Liver (tissue), 9 donors: ENCODE results near the gene TATDN2. TPM values are rescaled to one million over a fixed set of nuclear protein-coding genes. Genes with fewer than 3 reads are reported as not detected.

Experiments used
- DNase-seq: peaks from one replicate; pipeline ENCODE4 v3.0.0-alpha.2; 2017; ENCODE audit warnings: low spot score
- H3K27ac ChIP-seq, 2 donors: one replicate each; pipeline ENCODE4 v1.7.0; 2013; ENCODE audit warnings: inconsistent platforms in 2 of 2, low read length in 2 of 2, control low read depth in 1 of 2, low read depth in 1 of 2, mild to moderate bottlenecking in 1 of 2
- H3K27me3 ChIP-seq, 4 donors: one replicate each; pipeline versions ENCODE4 v1.6.1 to v1.7.0; 2013; ENCODE audit warnings: low read length in 3 of 4, inconsistent platforms in 1 of 4, mild to moderate bottlenecking in 1 of 4, moderate library complexity in 1 of 4; ENCODE audit not compliant: control insufficient read depth in 4 of 4, insufficient read depth in 4 of 4
- H3K36me3 ChIP-seq, 4 donors: one replicate each; pipeline versions ENCODE4 v1.6.1 to v1.7.0; 2013; ENCODE audit warnings: low read length in 3 of 4, mild to moderate bottlenecking in 3 of 4, low read depth in 1 of 4, moderate library complexity in 1 of 4; ENCODE audit not compliant: control insufficient read depth in 4 of 4, insufficient read depth in 3 of 4
- H3K4me1 ChIP-seq, 4 donors: one replicate each; pipeline versions ENCODE4 v1.6.1 to v1.7.0; 2013; ENCODE audit warnings: low read length in 3 of 4, mild to moderate bottlenecking in 3 of 4, moderate library complexity in 1 of 4; ENCODE audit not compliant: control insufficient read depth in 4 of 4, insufficient read depth in 4 of 4
- H3K4me3 ChIP-seq, 3 donors: one replicate each; pipeline versions ENCODE4 v1.6.1 to v1.7.0; 2013; ENCODE audit warnings: low read length in 3 of 3, control low read depth in 1 of 3, low read depth in 1 of 3, mild to moderate bottlenecking in 1 of 3
- H3K9ac ChIP-seq, 2 donors: one replicate each; pipeline ENCODE4 v1.7.0; 2013; ENCODE audit warnings: low read length in 2 of 2, mild to moderate bottlenecking in 2 of 2, moderate library complexity in 2 of 2, control low read depth in 1 of 2, low read depth in 1 of 2
- H3K9me3 ChIP-seq, 4 donors: one replicate each; pipeline versions ENCODE4 v1.6.1 to v1.7.0; 2013; ENCODE audit warnings: low read length in 3 of 4; ENCODE audit not compliant: control insufficient read depth in 4 of 4
- EGR1 ChIP-seq, 2 donors: IDR thresholded peaks; 2 replicates each; pipeline ENCODE4 v1.6.1; 2016 to 2018; ENCODE audit warnings: antibody characterized with exemption in 2 of 2, low read depth in 2 of 2
- HNF4G ChIP-seq: IDR thresholded peaks from 2 replicates; pipeline ENCODE4 v1.6.1; 2016; ENCODE audit warnings: antibody characterized with exemption
- JUND ChIP-seq, 2 donors: IDR thresholded peaks; 2 replicates each; pipeline ENCODE4 v1.6.1; 2016; ENCODE audit warnings: antibody characterized with exemption in 2 of 2
- REST ChIP-seq: IDR thresholded peaks from 2 replicates; pipeline ENCODE4 v1.6.1; 2016; ENCODE audit warnings: antibody characterized with exemption, mild to moderate bottlenecking
- RXRA ChIP-seq, 2 donors: IDR thresholded peaks; 2 replicates each; pipeline ENCODE4 v1.6.1; 2017 to 2018; ENCODE audit warnings: antibody characterized with exemption in 2 of 2, mild to moderate bottlenecking in 1 of 2
- SP1 ChIP-seq: IDR thresholded peaks from 2 replicates; pipeline ENCODE4 v1.6.1; 2018; ENCODE audit warnings: antibody characterized with exemption, mild to moderate bottlenecking
- ZBTB33 ChIP-seq: IDR thresholded peaks from 2 replicates; pipeline ENCODE4 v1.6.1; 2016; ENCODE audit warnings: antibody characterized with exemption
- WGBS: extraction: QIAGEN DNeasy Blood & Tissue Kit; methylation state at CpG from one replicate; pipeline ENCODE4 v1.1.7; 2013; 5-methylcytosine and 5-hydroxymethylcytosine counted together
- polyA plus RNA-seq, 2 donors: library from polyadenylated mRNA; stranded (reverse) in 1 of 2; unstranded in 1 of 2; fragments of 200-250 nt in 1 of 2; fragments of >200 nt in 1 of 2; fragmentation: Nextera tagmentation in 1 of 2; extraction: Ambion mirVana in 1 of 2; gene quantifications; one replicate each; pipeline versions ENCODE4 v1.2.1 to v1.2.3, GENCODE V29; 2013 to 2015
- total RNA-seq, 2 donors: library from RNA; depleted of rRNA; stranded (reverse); fragments of >200 nt; gene quantifications; one replicate each; pipeline ENCODE4 v1.2.3, GENCODE V29; 2014
- donor health status: healthy.
- donor health status: healthy.
- donor health status: healthy.
- donor health status: healthy.
- donor health status: healthy.

Gene TATDN2
- total and polyA plus RNA-seq, 4 donors = 3.7 to 14.2 (median 9.0) TPM

GRCh38 chr3:10204921-10205320 lies 43.3 kb upstream of the TATDN2 start:
- H3K27ac ChIP-seq = peak overlapping the region; percentile 77 to 94
- WGBS = 93% methylated on average over 2 of the region's 2 CpGs
- no peak overlapping the region for H3K9ac ChIP-seq

GRCh38 chr3:10205451-10206165 lies 42.7 kb upstream of the TATDN2 start:
- no peak for DNase-seq
- Histone ChIP-seq H3K9me3 (no peaks in the 10 kb centered on the region), H3K36me3 (peaks cover 1 to 8% (median 6%) of the 10 kb centered on the region in 4 donors), H3K4me1 (peaks cover 12 to 37% (median 26%) of the 10 kb centered on the region in 4 donors), H3K9ac (no peak overlapping the region), H3K27ac (peak overlapping the region; percentile 47 to 77), H3K4me3 (no peak overlapping the region), H3K27me3 (no peaks in the 10 kb centered on the region)
- WGBS = 77% methylated on average over 7 of the region's 7 CpGs
- TF ChIP-seq JUND (IDR thresholded peaks at IDR 0.05) (peak in 1 of 2 donors; percentile 20), RXRA (IDR thresholded peaks at IDR 0.05) (peak in 1 of 2 donors; percentile 19), ZBTB33 (no peak)

More at GRCh38 chr3:10204921-10205320, 43.3 kb upstream of the TATDN2 start:
- no peaks in the 10 kb centered on the region for H3K9me3 ChIP-seq
- H3K4me1 ChIP-seq = peaks cover 12 to 37% (median 26%) of the 10 kb centered on the region in 4 donors
- no peaks in the 10 kb centered on the region for H3K27me3 ChIP-seq
- no peak for DNase-seq
- no peak overlapping the region for H3K4me3 ChIP-seq
- TF ChIP-seq SP1 = no peak
- peaks cover 1 to 7% (median 5%) of the 10 kb centered on the region in 4 donors for H3K36me3 ChIP-seq

- Histone ChIP-seq H3K36me3 (peaks cover 1 to 7% (median 4%) of the 10 kb centered on the region in 4 donors), H3K27ac (peak overlapping the region in 1 of 2 donors; percentile 66), H3K4me3 (no peak overlapping the region), H3K9me3 (no peaks in the 10 kb centered on the region), H3K9ac (no peak overlapping the region), H3K27me3 (no peaks in the 10 kb centered on the region), H3K4me1 (peaks cover 12 to 37% (median 26%) of the 10 kb centered on the region in 4 donors)
- 96% methylated on average over 5 of the region's 5 CpGs for WGBS
- TF ChIP-seq ZBTB33 = no peak
- no peak for TF ChIP-seq EGR1 (IDR thresholded peaks at IDR 0.05; ENCODE audit: low read depth in 2 of 2)
- TF ChIP-seq REST = no peak
- no peak for TF ChIP-seq HNF4G
- no peak for DNase-seq
These were observed 42.1 kb upstream of the TATDN2 start for GRCh38 chr3:10206166-10206511.
